Keratinocyte (primary cell): Measurements from ENCODE around the gene ASB13. TPM values are rescaled to one million over a fixed set of nuclear protein-coding genes. Genes with fewer than 3 reads are reported as not detected.

ENCODE experiments used
- DNase-seq: peaks from one replicate; pipeline ENCODE4 v3.0.0-alpha.2; 2011; ENCODE audit warnings: low read depth, missing footprints, low spot score
- FAIRE-seq: peaks from 2 replicates; lab custom pipeline; 2011; peaks lifted over from hg19 to GRCh38; lab: Jason Lieb, UNC
- H2AFZ ChIP-seq: 2 replicates; pipeline ENCODE4 v1.6.0; 2012; ENCODE audit warnings: low read length, control low read depth, inconsistent platforms; ENCODE audit not compliant: control insufficient read depth
- H3K27ac ChIP-seq: 2 replicates; pipeline ENCODE4 v1.5.1; 2011; ENCODE audit warnings: low read length; ENCODE audit not compliant: control insufficient read depth, insufficient read depth
- H3K27me3 ChIP-seq: 3 replicates; pipeline ENCODE4 v1.6.0; 2011; ENCODE audit warnings: low read length; ENCODE audit not compliant: control insufficient read depth, insufficient read depth; ENCODE audit errors: extremely low read depth
- H3K36me3 ChIP-seq, 2 experiments: 2 replicates in 1 of 2; 3 replicates in 1 of 2; pipeline ENCODE4 v1.5.1; 2011; ENCODE audit warnings: low read length in 2 of 2, mild to moderate bottlenecking in 1 of 2; ENCODE audit not compliant: control insufficient read depth in 2 of 2, insufficient read depth in 2 of 2; ENCODE audit errors: extremely low read depth in 1 of 2
- H3K4me1 ChIP-seq: 3 replicates; pipeline ENCODE4 v1.5.1; 2011; ENCODE audit warnings: low read length; ENCODE audit not compliant: control insufficient read depth, insufficient read depth; ENCODE audit errors: extremely low read depth
- H3K4me2 ChIP-seq: 3 replicates; pipeline ENCODE4 v1.6.0; 2011; ENCODE audit warnings: low read depth, low read length; ENCODE audit not compliant: control insufficient read depth, insufficient read depth; ENCODE audit errors: extremely low read depth
- H3K4me3 ChIP-seq, 3 experiments: fragments of 200-600 bp in 1 of 3; sonication (generic) in 1 of 3; 2 replicates in 2 of 3; 3 replicates in 1 of 3; pipeline ENCODE4 v1.5.1; 2011 to 2016; ENCODE audit warnings: low read length in 3 of 3, mild to moderate bottlenecking in 3 of 3, control low read depth in 2 of 3, inconsistent platforms in 1 of 3, low read depth in 1 of 3, mixed read lengths in 1 of 3, mixed run types in 1 of 3, moderate library complexity in 1 of 3; ENCODE audit not compliant: control insufficient read depth in 2 of 3, insufficient read depth in 2 of 3; ENCODE audit errors: extremely low read depth in 1 of 3
- H3K79me2 ChIP-seq: 2 replicates; pipeline ENCODE4 v1.6.0; 2012; ENCODE audit warnings: low read length; ENCODE audit not compliant: control insufficient read depth, insufficient read depth
- H3K9ac ChIP-seq: 3 replicates; pipeline ENCODE4 v1.6.0; 2011; ENCODE audit warnings: low read length; ENCODE audit not compliant: control insufficient read depth, insufficient read depth; ENCODE audit errors: extremely low read depth
- H3K9me1 ChIP-seq: 3 replicates; pipeline ENCODE4 v1.6.0; 2011; ENCODE audit warnings: low read length; ENCODE audit not compliant: control insufficient read depth, insufficient read depth; ENCODE audit errors: extremely low read depth
- H3K9me3 ChIP-seq: 2 replicates; pipeline ENCODE4 v1.5.1; 2012; ENCODE audit warnings: low read depth, low read length; ENCODE audit not compliant: control insufficient read depth
- H4K20me1 ChIP-seq: 3 replicates; pipeline ENCODE4 v1.6.0; 2011; ENCODE audit warnings: low read length; ENCODE audit not compliant: control insufficient read depth, insufficient read depth; ENCODE audit errors: extremely low read depth
- EZH2 ChIP-seq: IDR thresholded peaks from one replicate; pipeline ENCODE4 v1.6.1; 2012; ENCODE audit warnings: inconsistent platforms, mild to moderate bottlenecking, low read length, moderate library complexity
- dilution Hi-C: fragments of 300-500 bp; cut with MboI; formaldehyde crosslinking; loops from one replicate; pipeline ENCODE4 v1.7.0; 2020; ENCODE audit warnings: low sequenced_read_pairs; ENCODE audit not compliant: extremely low pct_ligation_motif_present
- polyA plus RNA-seq, 5 experiments: library from polyadenylated mRNA; depleted of rRNA in 3 of 5; stranded (reverse) in 3 of 5; stranded (forward) in 1 of 5; unstranded in 1 of 5; fragments of >200 nt; gene quantifications; 1 replicate in 1 of 5; 2 replicates in 3 of 5; 3 replicates in 1 of 5; pipeline versions ENCODE4 v1.2.1 to v1.2.3, GENCODE V29; 2011 to 2012; ENCODE audit warnings: missing spikeins in 2 of 5, low read depth in 1 of 5, low replicate concordance in 1 of 5
- TF ChIP-seq, protein P1 (sequence below), 3 experiments: IDR thresholded peaks in 1 of 3; conservative IDR thresholded peaks in 1 of 3; optimal IDR thresholded peaks in 1 of 3; 2 replicates in 2 of 3; 3 replicates in 1 of 3; pipeline versions ENCODE3 to v1.5.1; 2011; ENCODE audit warnings: low read length in 3 of 3, mild to moderate bottlenecking in 3 of 3, moderate library complexity in 2 of 3, control low read depth in 1 of 3, inconsistent platforms in 1 of 3; ENCODE audit not compliant: insufficient read depth in 2 of 3; ENCODE audit errors: extremely low read depth in 1 of 3

Gene ASB13
- polyA plus RNA-seq, 1 donor (not counting 4 experiments of a cell fraction or from before 2014, with no cell fraction given) = 6.4 TPM

DNA sequence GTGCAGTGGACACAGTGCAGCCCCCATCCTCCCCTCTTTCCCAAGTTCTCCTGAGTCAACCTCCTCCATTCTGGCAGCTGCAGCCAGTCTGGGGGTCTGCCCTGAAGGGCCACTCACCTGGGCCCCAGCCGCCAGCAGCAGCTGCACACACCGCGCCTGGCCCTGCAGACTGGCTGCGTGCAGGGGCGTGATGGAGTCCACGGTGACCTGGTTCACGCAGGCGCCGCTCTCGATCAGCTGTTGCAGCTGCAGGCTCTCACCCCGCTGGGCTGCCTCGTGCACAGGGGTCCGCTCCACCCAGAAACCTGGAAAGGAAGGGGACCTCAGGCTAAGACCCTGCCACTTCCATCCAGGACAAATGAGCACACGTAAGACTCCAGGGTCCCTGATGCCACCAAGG lies 13.6 kb downstream of the ASB13 start:
- H4K20me1 ChIP-seq = no peaks in the 10 kb centered on the region
- TF ChIP-seq EZH2 = no peak
- TF ChIP-seq, protein P1, sequence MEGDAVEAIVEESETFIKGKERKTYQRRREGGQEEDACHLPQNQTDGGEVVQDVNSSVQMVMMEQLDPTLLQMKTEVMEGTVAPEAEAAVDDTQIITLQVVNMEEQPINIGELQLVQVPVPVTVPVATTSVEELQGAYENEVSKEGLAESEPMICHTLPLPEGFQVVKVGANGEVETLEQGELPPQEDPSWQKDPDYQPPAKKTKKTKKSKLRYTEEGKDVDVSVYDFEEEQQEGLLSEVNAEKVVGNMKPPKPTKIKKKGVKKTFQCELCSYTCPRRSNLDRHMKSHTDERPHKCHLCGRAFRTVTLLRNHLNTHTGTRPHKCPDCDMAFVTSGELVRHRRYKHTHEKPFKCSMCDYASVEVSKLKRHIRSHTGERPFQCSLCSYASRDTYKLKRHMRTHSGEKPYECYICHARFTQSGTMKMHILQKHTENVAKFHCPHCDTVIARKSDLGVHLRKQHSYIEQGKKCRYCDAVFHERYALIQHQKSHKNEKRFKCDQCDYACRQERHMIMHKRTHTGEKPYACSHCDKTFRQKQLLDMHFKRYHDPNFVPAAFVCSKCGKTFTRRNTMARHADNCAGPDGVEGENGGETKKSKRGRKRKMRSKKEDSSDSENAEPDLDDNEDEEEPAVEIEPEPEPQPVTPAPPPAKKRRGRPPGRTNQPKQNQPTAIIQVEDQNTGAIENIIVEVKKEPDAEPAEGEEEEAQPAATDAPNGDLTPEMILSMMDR (optimal IDR thresholded peaks at IDR 0.05 in 1 of 3, IDR thresholded peaks at IDR 0.05 in 1 of 3, conservative IDR thresholded peaks at IDR 0.05 in 1 of 3; ENCODE audit: extremely low read depth in 1 of 3, insufficient read depth in 2 of 3, low read length in 3 of 3) = no peak
- H3K9me3 ChIP-seq = no peaks in the 10 kb centered on the region
- H3K27ac ChIP-seq = no peak overlapping the region
- H3K27me3 ChIP-seq = no peaks in the 10 kb centered on the region
- no peaks in the 10 kb centered on the region for H3K4me1 ChIP-seq
- peaks cover 0 to 1% of the 10 kb centered on the region in 2 experiments for H3K36me3 ChIP-seq
- no peaks in the 10 kb centered on the region for H3K9me1 ChIP-seq
- DNase-seq (no peak), FAIRE-seq (no peak)
- H2AFZ ChIP-seq = no peak overlapping the region
- no peak overlapping the region for H3K9ac ChIP-seq
- no peak overlapping the region for H3K4me2 ChIP-seq
- no peak overlapping the region for H3K4me3 ChIP-seq
- dilution Hi-C loops = no loop called here
- H3K79me2 ChIP-seq = no peaks in the 10 kb centered on the region

DNA sequence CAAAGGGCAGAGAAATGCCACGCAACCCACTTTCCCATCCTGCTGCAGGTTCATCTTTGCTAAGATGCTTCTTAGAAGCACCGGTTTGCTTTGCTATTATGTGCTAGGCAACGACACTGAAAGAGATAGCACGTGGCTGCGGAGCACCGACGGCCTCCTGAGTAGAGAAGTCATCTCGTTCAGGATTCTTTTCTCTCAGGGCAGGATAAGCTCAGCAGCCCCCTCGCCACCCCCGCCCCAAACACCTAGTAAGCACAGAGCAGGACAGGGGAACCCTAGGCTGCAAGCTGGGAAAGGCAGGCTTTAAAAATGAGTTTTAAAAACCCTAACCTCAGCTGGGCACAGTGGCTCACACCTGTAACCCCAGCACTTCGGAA lies 15.0 kb downstream of the ASB13 start:
- Histone ChIP-seq H3K36me3 (no peaks in the 10 kb centered on the region), H3K27ac (no peak overlapping the region)
- no peak for FAIRE-seq

More for the DNA sequence above, 15.0 kb downstream of the ASB13 start:
- Histone ChIP-seq H3K4me1 (no peaks in the 10 kb centered on the region), H2AFZ (no peak overlapping the region), H3K9ac (no peak overlapping the region), H3K27me3 (no peaks in the 10 kb centered on the region), H4K20me1 (no peaks in the 10 kb centered on the region), H3K4me3 (no peak overlapping the region), H3K79me2 (no peaks in the 10 kb centered on the region), H3K4me2 (no peak overlapping the region), H3K9me1 (no peaks in the 10 kb centered on the region), H3K9me3 (no peaks in the 10 kb centered on the region)
- no peak for DNase-seq
- dilution Hi-C loops = no loop called here
- no peak for TF ChIP-seq EZH2
- TF ChIP-seq, protein P1 (optimal IDR thresholded peaks at IDR 0.05 in 1 of 3, IDR thresholded peaks at IDR 0.05 in 1 of 3, conservative IDR thresholded peaks at IDR 0.05 in 1 of 3; ENCODE audit: extremely low read depth in 1 of 3, insufficient read depth in 2 of 3, low read length in 3 of 3) = no peak
